Heart left ventricle (tissue), 16 donors: ENCODE data around the gene SPATA21. TPM values are rescaled to one million over a fixed set of nuclear protein-coding genes. Genes with fewer than 3 reads are reported as not detected.
A peak's percentile ranks its signal among the peaks of the same experiment; 100 is the strongest.

Experiments
- ATAC-seq, 4 donors: fragments of 200-7000 bp; cut with Tn5 transposase; one replicate each; pipeline ENCODE4 v1.9.1; 2020 to 2022; ENCODE audit warnings: moderate library complexity in 4 of 4, mild to moderate bottlenecking in 3 of 4, moderate number of reproducible peaks in 1 of 4
- DNase-seq, 5 donors: peaks; one replicate each; pipeline ENCODE4 v3.0.0-alpha.2; 2020
- H3K27ac ChIP-seq, 12 donors: fragments of 200-600 bp; sonication (generic) in 4 of 12; one replicate each; pipeline versions ENCODE4 v1.5.0 to v1.8.0; 2016 to 2022; ENCODE audit warnings: mild to moderate bottlenecking in 2 of 12
- H3K27me3 ChIP-seq, 9 donors: fragments of 200-600 bp; sonication (generic) in 2 of 9; one replicate each; pipeline versions ENCODE4 v1.5.1 to v1.8.0; 2016 to 2022; ENCODE audit warnings: mild to moderate bottlenecking in 3 of 9
- H3K36me3 ChIP-seq, 9 donors: fragments of 200-600 bp; sonication (generic) in 2 of 9; one replicate each; pipeline versions ENCODE4 v1.5.0 to v1.8.0; 2018 to 2022; ENCODE audit warnings: mild to moderate bottlenecking in 2 of 9
- H3K4me1 ChIP-seq, 12 donors: fragments of 200-600 bp; sonication (generic) in 4 of 12; one replicate each; pipeline versions ENCODE4 v1.5.0 to v1.8.0; 2016 to 2022; ENCODE audit warnings: mild to moderate bottlenecking in 3 of 12
- H3K4me3 ChIP-seq, 12 donors: fragments of 200-600 bp; sonication (generic) in 4 of 12; one replicate each; pipeline versions ENCODE4 v1.5.0 to v1.8.0; 2017 to 2022; ENCODE audit warnings: mild to moderate bottlenecking in 9 of 12, moderate library complexity in 4 of 12
- H3K9me3 ChIP-seq, 12 donors: fragments of 200-600 bp; sonication (generic) in 4 of 12; one replicate each; pipeline versions ENCODE4 v1.5.0 to v1.8.0; 2016 to 2022; ENCODE audit warnings: mild to moderate bottlenecking in 1 of 12
- POLR2A ChIP-seq, 2 donors: fragments of 450-650 bp; IDR thresholded peaks; one replicate each; pipeline ENCODE4 v1.6.1; 2017; ENCODE audit warnings: antibody characterized with exemption in 2 of 2, mild to moderate bottlenecking in 2 of 2, moderate library complexity in 2 of 2
- WGBS, 4 donors: extraction: QIAGEN DNeasy Blood & Tissue Kit in 2 of 4; methylation state at CpG; one replicate each; pipeline versions ENCODE4 v1.1.5 to v1.1.7; 2013 to 2018; 5-methylcytosine and 5-hydroxymethylcytosine counted together
- intact Hi-C, 10 donors: fragments of 100-400 bp; cut with DNase I; formaldehyde crosslinking; loops; one replicate each; pipeline versions ENCODE4 v1.11.1 to v1.14.2; 2022
- polyA plus RNA-seq, 2 donors: library from polyadenylated mRNA; stranded (reverse); fragments of 200-250 nt; gene quantifications; one replicate each; pipeline ENCODE4 v1.2.3, GENCODE V29; 2013
- total RNA-seq, 9 donors: library from RNA; depleted of rRNA in 2 of 9; stranded (reverse); fragments of >200 nt in 2 of 9; fragmentation: NEBNext Ultra II Directional in 3 of 9; extraction: Animal tissue kit (Norgen Biotek cat#: 25700) in 3 of 9; gene quantifications; one replicate each; pipeline versions ENCODE4 v1.1.0 to v1.2.4, GENCODE V29; 2016 to 2023
- TF ChIP-seq, protein P1 (sequence below), 12 donors: fragments of 200-600 bp; sonication (generic) in 4 of 12; IDR thresholded peaks; one replicate each; pipeline versions ENCODE4 v1.5.0 to v1.8.0; 2018 to 2022; ENCODE audit warnings: antibody characterized with exemption in 12 of 12, mild to moderate bottlenecking in 5 of 12
- donor health status: ischemic (EF 13 %, LVEDD 7.1; RV severe dilation, severe dysfunction).
- donor health status: healthy with polysubstance abuse.
- donor health status: DM: no; HTN: yes; CAD: no.
- donor health status: DM: no; HTN: no; CAD: no.
- donor health status: ischemic (EF 25% LVEDD 6.9; RV normal size, moderate dysfunction).
- donor health status: ischemic (EF 25% LVEDD 5.7; RV mildly dilated, moderate dysfunction).
- donor health status: healthy.
- donor health status: DM: yes; HTN: yes; CAD: no.
- donor health status: ischemic (EF 35%, LVEDD 5.7; RV mildly dilated, moderate dysfunction).
- donor health status: nonischemic (EF 11% LVEDD 7.7; RV severe dilation, severe dysfunction).
- donor health status: DM: yes; HTN: yes; CAD: no.
- donor health status: PGD.
- donor health status: ischemic (EF 29% LVEDD 5.4; RV normal size, mild dysfunction).
- donor health status: nonischemic (EF 23%, LVEDD 6.1; RV moderate dilation, normal function).

Gene SPATA21
- total and polyA plus RNA-seq, 11 donors, result 0.06 to 0.08 TPM; not detected in 9

DNA sequence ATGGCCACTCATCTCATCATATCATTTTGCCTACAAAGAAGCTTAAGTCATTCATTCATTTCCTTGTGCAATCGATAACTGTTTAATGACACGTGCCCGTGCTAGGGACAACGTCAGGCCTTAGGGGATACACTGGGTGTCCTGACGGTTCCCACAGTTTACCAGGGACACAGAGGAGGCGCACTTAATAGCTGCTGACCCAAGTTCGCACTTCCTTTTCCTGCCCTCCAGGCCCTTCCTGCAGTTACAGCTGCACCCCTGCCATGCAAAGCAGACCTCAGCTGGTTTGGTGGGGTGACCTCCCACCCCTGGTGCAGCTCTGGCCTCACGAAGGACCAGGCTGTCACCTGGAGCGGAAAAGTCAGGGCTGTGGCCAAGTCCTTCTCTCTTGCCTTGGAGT lies 4.2 kb downstream of the SPATA21 start:
- Histone ChIP-seq H3K4me3 (no peak overlapping the region), H3K9me3 (no peaks in the 10 kb centered on the region), H3K36me3 (no peaks in the 10 kb centered on the region), H3K27ac (peak overlapping the region in 3 of 12 donors; percentile 1 to 34 (median 15)), H3K27me3 (no peaks in the 10 kb centered on the region), H3K4me1 (peaks cover 0 to 10% (median 0%) of the 10 kb centered on the region in 12 donors)
- WGBS, 4 donors, result 50 to 60% (median 56%) methylated on average over 9 of the region's 9 CpGs
- intact Hi-C loops, result no loop called here
- DNase-seq, result peak in 1 of 5 donors; percentile 57
- TF ChIP-seq, protein P1, sequence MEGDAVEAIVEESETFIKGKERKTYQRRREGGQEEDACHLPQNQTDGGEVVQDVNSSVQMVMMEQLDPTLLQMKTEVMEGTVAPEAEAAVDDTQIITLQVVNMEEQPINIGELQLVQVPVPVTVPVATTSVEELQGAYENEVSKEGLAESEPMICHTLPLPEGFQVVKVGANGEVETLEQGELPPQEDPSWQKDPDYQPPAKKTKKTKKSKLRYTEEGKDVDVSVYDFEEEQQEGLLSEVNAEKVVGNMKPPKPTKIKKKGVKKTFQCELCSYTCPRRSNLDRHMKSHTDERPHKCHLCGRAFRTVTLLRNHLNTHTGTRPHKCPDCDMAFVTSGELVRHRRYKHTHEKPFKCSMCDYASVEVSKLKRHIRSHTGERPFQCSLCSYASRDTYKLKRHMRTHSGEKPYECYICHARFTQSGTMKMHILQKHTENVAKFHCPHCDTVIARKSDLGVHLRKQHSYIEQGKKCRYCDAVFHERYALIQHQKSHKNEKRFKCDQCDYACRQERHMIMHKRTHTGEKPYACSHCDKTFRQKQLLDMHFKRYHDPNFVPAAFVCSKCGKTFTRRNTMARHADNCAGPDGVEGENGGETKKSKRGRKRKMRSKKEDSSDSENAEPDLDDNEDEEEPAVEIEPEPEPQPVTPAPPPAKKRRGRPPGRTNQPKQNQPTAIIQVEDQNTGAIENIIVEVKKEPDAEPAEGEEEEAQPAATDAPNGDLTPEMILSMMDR (IDR thresholded peaks at IDR 0.05), result no peak
- TF ChIP-seq POLR2A (IDR thresholded peaks at IDR 0.05), result no peak
- ATAC-seq, result peak in 3 of 4 donors; percentile 38 to 93 (median 53)

DNA sequence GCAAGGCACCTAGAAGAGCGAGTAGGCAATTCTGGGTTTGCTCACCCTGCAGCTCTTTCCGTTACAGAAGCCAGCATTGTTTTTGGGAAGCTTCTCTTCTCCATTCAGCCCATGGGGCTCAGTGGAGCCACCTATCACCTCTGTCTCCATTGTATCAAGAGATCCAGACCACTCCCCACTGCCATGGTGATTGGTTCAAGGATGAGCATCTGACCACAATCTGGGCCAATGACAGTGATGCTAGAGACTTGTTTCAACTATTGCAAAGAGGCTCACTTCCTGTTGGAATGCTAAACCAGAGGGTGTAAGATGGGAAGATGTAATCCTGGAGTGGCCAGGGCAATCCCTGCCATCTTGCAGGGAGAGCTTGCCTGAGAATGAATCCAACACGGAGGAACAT lies 6.6 kb downstream of the SPATA21 start:
- Histone ChIP-seq H3K27ac (no peak overlapping the region), H3K36me3 (no peaks in the 10 kb centered on the region), H3K4me3 (no peak overlapping the region), H3K27me3 (no peaks in the 10 kb centered on the region), H3K9me3 (no peaks in the 10 kb centered on the region), H3K4me1 (peaks cover 0 to 10% (median 0%) of the 10 kb centered on the region in 12 donors)
- 81 to 83% (median 81%) methylated on average over 3 of the region's 3 CpGs for WGBS, 4 donors
- no peak for ATAC-seq
- intact Hi-C loops, result no loop called here
- no peak for DNase-seq
- no peak for TF ChIP-seq POLR2A (IDR thresholded peaks at IDR 0.05)
- TF ChIP-seq, protein P1 (IDR thresholded peaks at IDR 0.05), result no peak

DNA sequence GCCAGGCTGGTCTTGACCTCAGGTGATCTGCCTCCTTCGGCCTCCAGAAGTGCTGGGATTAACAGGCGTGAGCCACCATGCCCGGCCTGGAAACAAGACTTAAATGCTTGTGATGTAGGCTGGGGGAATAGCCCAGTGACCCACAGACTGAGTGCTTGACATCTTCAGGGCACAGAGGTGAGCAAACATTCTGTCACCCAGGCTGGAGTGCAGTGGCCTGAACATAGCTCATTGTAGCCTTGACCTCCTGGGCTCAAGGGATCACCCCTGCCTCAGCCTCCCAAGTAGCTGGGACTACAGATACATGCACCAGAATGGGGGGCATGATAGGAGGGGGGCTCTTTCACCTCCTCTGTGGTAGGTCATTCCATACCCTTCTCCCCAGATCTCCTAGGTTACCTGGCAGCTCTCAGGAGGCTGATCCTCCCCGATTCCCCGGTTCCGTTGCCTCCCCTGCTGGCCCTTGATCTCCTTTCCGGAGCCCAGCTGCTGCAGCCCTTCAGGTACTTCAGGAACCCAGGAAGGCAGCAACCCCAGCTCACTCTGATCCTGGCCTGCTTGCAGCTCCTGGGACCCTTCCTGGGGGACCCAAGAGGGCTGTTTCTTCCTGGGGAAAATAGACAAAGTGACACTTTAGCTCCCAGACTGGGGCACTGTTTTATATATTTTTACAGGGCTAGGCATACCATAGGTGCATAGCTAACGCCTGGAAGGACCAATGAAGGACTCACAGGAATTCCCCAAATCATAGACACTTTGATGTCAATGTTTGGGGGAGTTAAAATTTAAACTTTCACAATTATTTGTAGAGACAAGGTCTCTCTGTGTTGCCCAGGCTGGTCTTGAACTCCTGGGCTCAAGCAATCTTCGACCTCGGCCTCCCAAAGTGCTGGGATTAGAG lies 11.8 kb downstream of the SPATA21 start:
- Histone ChIP-seq H3K9me3 (no peaks in the 10 kb centered on the region), H3K36me3 (no peaks in the 10 kb centered on the region), H3K27ac (no peak overlapping the region), H3K4me1 (no peaks in the 10 kb centered on the region), H3K27me3 (no peaks in the 10 kb centered on the region), H3K4me3 (no peak overlapping the region)
- no peak for TF ChIP-seq POLR2A (IDR thresholded peaks at IDR 0.05)
- TF ChIP-seq, protein P1 (IDR thresholded peaks at IDR 0.05), result no peak
- intact Hi-C loops, result loop anchor here in 2 of 10 donors (5.0 to 10.0 kb wide), 2 partner anchors 48 to 59 kb away; no protein-coding TSS in a partner anchor
- WGBS, 4 donors, result 91 to 96% (median 91%) methylated on average over 10 of the region's 10 CpGs
- peak in 1 of 5 donors; percentile 40 for DNase-seq
- no peak for ATAC-seq

DNA sequence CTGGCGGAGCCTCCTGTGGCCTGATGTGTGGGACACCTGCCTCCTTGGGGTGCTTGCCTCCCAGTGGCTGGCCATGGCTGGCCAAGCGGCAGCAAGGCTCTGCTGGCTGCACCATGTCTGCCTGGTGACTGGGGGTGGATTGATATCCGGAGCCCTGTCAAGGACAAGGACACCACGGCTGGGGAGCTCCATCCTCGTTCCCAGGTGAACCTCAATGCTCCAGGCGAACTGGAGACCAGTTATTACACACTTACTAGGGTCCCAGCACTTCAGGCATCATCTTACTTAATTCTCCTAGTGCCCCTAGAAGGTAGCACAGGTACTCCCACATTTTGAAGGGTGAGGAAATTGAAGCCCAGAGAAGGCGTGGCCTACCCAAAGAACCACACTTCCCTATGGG lies 15.2 kb downstream of the SPATA21 start:
- Histone ChIP-seq H3K4me1 (no peaks in the 10 kb centered on the region), H3K36me3 (no peaks in the 10 kb centered on the region), H3K27ac (no peak overlapping the region), H3K27me3 (peaks cover 0 to 5% (median 0%) of the 10 kb centered on the region in 9 donors), H3K9me3 (no peaks in the 10 kb centered on the region), H3K4me3 (no peak overlapping the region)
- DNase-seq (peak in 1 of 5 donors; percentile 45), ATAC-seq (no peak)
- intact Hi-C loops, result loop anchor here in 1 of 10 donors (10.0 kb wide), 1 partner anchor 63 kb away; no protein-coding TSS in a partner anchor
- 84 to 98% (median 88%) methylated on average over 4 to 7 of the region's 7 CpGs for WGBS, 4 donors
- TF ChIP-seq POLR2A (IDR thresholded peaks at IDR 0.05), result no peak
- TF ChIP-seq, protein P1 (IDR thresholded peaks at IDR 0.05), result no peak
